Glomerular visceral epithelial cell (primary cell): ENCODE measurements around the gene RARA.

ENCODE experiments used
- DNase-seq: peaks from one replicate; pipeline ENCODE4 v3.0.0-alpha.2; 2016; ENCODE audit errors: extremely low spot score

RARA gene

GRCh38 chr17:40327735-40328385, 18.9 kb downstream of the RARA start:
- no peak for DNase-seq

- DNase-seq, result no peak
Measured at GRCh38 chr17:40328386-40328766, 19.4 kb downstream of the RARA start.

- DNase-seq, result peak; percentile 59
Measured at GRCh38 chr17:40329839-40330794, 21.1 kb downstream of the RARA start.

GRCh38 chr17:40330850-40331470, 22.0 kb downstream of the RARA start:
- DNase-seq, result no peak

- peak; percentile 88 for DNase-seq
Measured at GRCh38 chr17:40331743-40332641, 23.0 kb downstream of the RARA start.

- no peak for DNase-seq
Measured at GRCh38 chr17:40333781-40334448, 24.9 kb downstream of the RARA start.

- no peak for DNase-seq
Measured at GRCh38 chr17:40335620-40336019, 26.6 kb downstream of the RARA start.

GRCh38 chr17:40337351-40337750, 28.4 kb downstream of the RARA start:
- DNase-seq, result no peak

- no peak for DNase-seq
Measured at GRCh38 chr17:40338058-40338457, 29.1 kb downstream of the RARA start.

GRCh38 chr17:40338941-40339649, 30.1 kb downstream of the RARA start:
- no peak for DNase-seq

- no peak for DNase-seq
Measured at GRCh38 chr17:40340327-40340726, 31.3 kb downstream of the RARA start.

GRCh38 chr17:40340880-40341807, 32.2 kb downstream of the RARA start:
- peak; percentile 86 for DNase-seq

- peak; percentile 76 for DNase-seq
Measured at GRCh38 chr17:40341808-40342503, 33.0 kb downstream of the RARA start.

- no peak for DNase-seq
Measured at GRCh38 chr17:40342504-40343218, 33.7 kb downstream of the RARA start.

- no peak for DNase-seq
Measured at GRCh38 chr17:40343219-40344119, 34.5 kb downstream of the RARA start.

GRCh38 chr17:40344421-40345160, 35.6 kb downstream of the RARA start:
- DNase-seq, result no peak
